GM12873 (cell line): Measurements from ENCODE around the gene DNM3.

Source experiments
- CTCF ChIP-seq: IDR thresholded peaks from 2 replicates; pipeline ENCODE4 v1.5.1; 2012; ENCODE audit warnings: low read depth, mild to moderate bottlenecking, moderate library complexity, low read length, control low read depth; ENCODE audit not compliant: insufficient read depth; ENCODE audit errors: missing control alignments

DNM3 gene

DNA sequence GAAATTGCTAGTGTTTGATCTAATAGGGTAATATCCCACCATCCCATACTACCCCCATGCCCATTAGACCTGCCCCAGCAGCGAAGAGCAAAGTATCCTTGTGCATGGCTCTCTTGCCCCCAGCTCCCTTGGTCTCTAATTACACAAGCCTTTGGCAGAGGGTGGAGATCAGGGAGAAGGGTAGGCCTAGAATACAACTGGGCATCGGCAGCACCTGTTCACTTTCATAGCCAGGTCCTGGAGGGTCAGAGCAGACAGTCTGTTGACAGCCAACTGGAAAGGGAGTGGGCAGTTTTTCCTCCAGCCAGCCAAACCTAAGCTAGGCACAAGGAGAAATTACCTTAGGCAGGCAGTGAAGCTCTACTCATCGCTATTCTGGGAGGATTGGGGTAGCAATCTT, 605.2 kb downstream of the DNM3 start:
- TF ChIP-seq CTCF, result no peak

DNA sequence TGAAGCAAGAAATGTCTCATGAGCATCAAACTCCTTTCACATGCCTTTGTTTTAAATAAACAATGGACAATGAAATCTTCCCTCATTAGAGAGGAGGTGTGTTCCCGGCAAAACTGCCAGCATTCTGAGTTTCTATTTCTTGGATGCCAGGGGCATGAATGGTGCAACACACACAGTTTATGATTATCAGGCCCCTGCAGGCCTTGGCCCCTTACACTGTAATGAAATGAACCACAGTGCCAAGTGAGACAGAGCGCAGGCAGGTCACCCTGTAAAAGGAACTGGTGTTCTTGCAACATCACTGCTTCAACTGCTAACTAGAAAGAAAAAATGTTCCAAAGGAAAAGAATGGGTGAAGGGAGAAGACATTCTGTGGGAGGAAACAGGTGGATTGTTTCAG, 606.3 kb downstream of the DNM3 start:
- TF ChIP-seq CTCF, result no peak

DNA sequence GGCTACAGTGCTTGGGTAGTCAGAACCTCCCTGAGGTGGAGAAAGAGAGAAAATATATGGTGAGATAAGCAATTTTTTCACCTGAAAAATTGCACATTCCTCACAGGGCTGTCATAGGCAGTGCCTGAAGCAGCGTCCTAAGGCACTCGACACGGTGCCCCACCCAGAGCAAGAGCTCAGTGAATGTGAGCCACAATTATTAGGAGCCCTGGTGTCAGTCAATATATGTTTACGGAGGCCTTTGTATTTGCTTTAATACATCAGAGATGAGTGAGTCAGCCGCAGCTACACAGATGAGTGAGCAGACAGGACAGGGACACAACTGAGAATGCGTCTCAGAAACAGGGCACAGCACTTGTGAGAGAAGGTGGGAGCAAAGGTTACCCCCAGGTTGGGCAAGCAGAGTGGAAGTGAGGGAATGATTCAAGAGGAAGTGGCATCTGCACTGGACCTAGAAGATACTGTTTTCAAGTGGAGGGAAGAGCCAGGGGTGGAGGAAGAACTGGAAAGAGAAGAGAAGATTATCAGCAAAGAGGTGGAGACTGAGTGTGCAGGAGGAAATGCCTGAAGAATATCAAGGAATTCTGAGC, 607.8 kb downstream of the DNM3 start:
- no peak for TF ChIP-seq CTCF

DNA sequence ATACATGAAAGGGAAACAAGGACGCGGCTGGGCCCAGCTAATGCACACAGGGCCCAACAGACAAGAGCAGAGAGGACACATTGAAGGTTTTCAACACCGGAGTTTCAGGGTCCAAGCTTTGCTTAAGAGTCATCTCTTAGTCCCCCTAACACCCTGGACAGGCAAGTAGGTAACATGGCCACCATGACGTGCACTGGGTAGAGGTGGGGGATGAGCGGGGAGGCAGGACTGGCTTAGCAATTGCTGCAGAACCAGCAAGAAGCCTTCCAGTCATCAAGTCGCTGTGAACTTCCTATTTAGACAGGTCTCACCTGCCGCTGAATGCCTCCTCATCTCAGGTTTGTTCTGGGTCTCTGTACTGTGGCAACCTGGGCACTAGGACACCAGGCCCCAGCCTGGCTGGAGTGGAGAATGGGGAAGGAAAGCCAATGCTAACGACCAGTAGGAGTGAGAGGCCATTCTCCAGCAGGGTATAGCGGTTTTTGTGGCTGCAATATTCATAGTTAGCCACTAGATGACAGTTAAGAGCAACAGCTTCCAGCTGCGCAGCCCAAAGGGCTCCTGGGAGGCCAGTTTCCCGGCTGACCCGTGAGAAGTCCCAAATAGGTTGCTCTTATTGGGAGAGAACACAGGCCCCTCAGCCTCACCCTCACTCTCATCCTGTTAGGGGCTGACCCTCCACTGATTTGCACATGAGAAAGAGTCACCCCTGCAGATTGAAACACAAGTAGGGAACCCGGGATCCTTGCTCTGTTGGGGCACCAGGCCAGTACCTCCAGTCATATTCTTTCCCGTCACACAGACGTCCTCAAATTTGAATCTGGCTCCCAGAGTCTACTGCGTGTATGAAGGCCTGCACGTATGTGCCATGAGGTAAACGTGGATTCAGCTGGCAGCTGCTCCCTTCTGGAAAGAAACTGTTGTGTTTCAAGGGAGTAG, 608.6 kb downstream of the DNM3 start:
- peak; percentile 96 for TF ChIP-seq CTCF

GRCh38 chr1:172450524-172450885, 609.2 kb downstream of the DNM3 start:
- no peak for TF ChIP-seq CTCF

GRCh38 chr1:172451002-172451443, 609.7 kb downstream of the DNM3 start:
- no peak for TF ChIP-seq CTCF

DNA sequence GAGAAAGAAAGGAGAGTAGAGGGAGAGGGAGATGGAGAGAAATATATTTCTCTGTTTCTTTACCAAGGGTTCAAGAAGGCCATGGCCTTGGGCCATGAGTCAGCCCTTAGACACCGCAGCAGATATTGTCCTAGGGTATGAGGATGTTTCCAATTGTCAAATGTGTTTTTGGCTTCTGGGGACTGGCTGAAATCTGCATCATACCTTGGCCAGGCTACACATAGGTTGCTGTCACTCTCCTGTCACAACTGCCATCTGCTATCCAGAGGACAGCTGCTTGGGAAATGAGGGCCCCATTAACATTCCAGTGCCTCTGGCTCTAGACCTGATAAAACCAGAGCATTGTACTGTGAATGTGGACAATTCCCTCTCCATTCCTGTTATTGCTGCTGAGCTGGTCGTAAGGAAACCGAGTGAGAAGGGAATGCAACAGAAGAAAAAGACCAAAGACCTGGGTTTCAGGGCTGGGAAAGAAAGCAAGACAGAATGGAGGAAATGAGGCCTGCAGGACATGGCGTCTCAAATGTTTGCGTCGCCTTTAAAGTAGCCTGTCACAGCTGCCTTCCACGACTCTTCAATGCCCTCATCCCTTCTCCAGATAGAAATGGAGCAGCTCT, 611.3 kb downstream of the DNM3 start:
- TF ChIP-seq CTCF, result no peak
